B cell (primary cell): ENCODE measurements around the gene ILDR1. TPM values are rescaled to one million over a fixed set of nuclear protein-coding genes. Genes with fewer than 3 reads are reported as not detected.
"Not testable (repeated sequence)": the region's sequence is repeated elsewhere in the genome, so short reads cannot be mapped to it uniquely, and the experiment has no call there.

Experiments used
- ATAC-seq: fragments of 200-7000 bp; cut with Tn5 transposase; one replicate; pipeline ENCODE4 v1.10.0; 2021; ENCODE audit warnings: low read depth, mild to moderate bottlenecking, moderate number of reproducible peaks, moderate library complexity
- CTCF ChIA-PET: fragments of 350-600 bp; sonication (Branson Sonifier 250); formaldehyde crosslinking; loops from one replicate; lab custom pipeline; 2021; ENCODE audit warnings: antibody characterized with exemption, inconsistent platforms; lab: Charles Lee
- POLR2A ChIA-PET: fragments of 350-600 bp; sonication (Branson Sonifier 250); formaldehyde crosslinking; loops from one replicate; lab custom pipeline; 2021; ENCODE audit warnings: antibody characterized with exemption; lab: Charles Lee
- DNase-seq: peaks from one replicate; pipeline ENCODE4 v3.0.0; 2013
- H2AFZ ChIP-seq: 2 replicates; pipeline ENCODE4 v1.6.1; 2012; ENCODE audit warnings: mild to moderate bottlenecking, low read depth, low read length; ENCODE audit not compliant: insufficient read depth, poor library complexity, severe bottlenecking
- H3K27ac ChIP-seq, 2 donors: 1 replicate in 1 of 2; 2 replicates in 1 of 2; pipeline ENCODE4 v1.5.1; 2012 to 2013; ENCODE audit warnings: low read length in 2 of 2, mild to moderate bottlenecking in 2 of 2, moderate library complexity in 1 of 2
- H3K27me3 ChIP-seq, 4 experiments: fragments of 200-600 bp in 1 of 4; sonication (generic) in 1 of 4; replicated peaks in 1 of 4; 1 replicate in 2 of 4; 2 replicates in 2 of 4; pipeline versions ENCODE4 v1.6.1 to v1.7.0; 2013 to 2016; ENCODE audit warnings: low read length in 3 of 4, mild to moderate bottlenecking in 2 of 4, mixed read lengths in 1 of 4, moderate library complexity in 1 of 4; ENCODE audit not compliant: insufficient read depth in 4 of 4, control insufficient read depth in 3 of 4; ENCODE audit errors: control extremely low read depth in 1 of 4
- H3K36me3 ChIP-seq, 2 experiments: replicated peaks in 1 of 2; 1 replicate in 1 of 2; 2 replicates in 1 of 2; pipeline versions ENCODE4 v1.6.1 to v1.7.1; 2013; ENCODE audit warnings: low read length in 1 of 2; ENCODE audit not compliant: insufficient read depth in 2 of 2, control insufficient read depth in 1 of 2; ENCODE audit errors: control extremely low read depth in 1 of 2, extremely low read depth in 1 of 2
- H3K4me1 ChIP-seq, 2 donors: fragments of 200-600 bp in 1 of 2; sonication (generic) in 1 of 2; 1 replicate in 1 of 2; 2 replicates in 1 of 2; pipeline versions ENCODE4 v1.5.1 to v1.6.1; 2013 to 2017; ENCODE audit warnings: low read length in 2 of 2; ENCODE audit not compliant: control insufficient read depth in 2 of 2, insufficient read depth in 2 of 2
- H3K4me2 ChIP-seq: replicated peaks from 2 replicates; pipeline ENCODE3; 2012; ENCODE audit warnings: mild to moderate bottlenecking, low read depth, low read length; ENCODE audit not compliant: poor library complexity, severe bottlenecking
- H3K4me3 ChIP-seq, 5 experiments: fragments of 200-600 bp in 1 of 5; sonication (generic) in 1 of 5; 1 replicate in 3 of 5; 2 replicates in 2 of 5; pipeline versions ENCODE4 v1.5.1 to v1.7.0; 2011 to 2016; ENCODE audit warnings: low read length in 4 of 5, mild to moderate bottlenecking in 4 of 5, low read depth in 2 of 5, control low read depth in 1 of 5, moderate library complexity in 1 of 5; ENCODE audit not compliant: insufficient read depth in 1 of 5; ENCODE audit errors: control extremely low read depth in 1 of 5, extremely low read depth in 1 of 5
- H3K79me2 ChIP-seq: fragments of 200-600 bp; sonication (generic); one replicate; pipeline ENCODE4 v1.6.0; 2016; ENCODE audit warnings: low read length; ENCODE audit not compliant: control insufficient read depth, insufficient read depth
- H3K9ac ChIP-seq: fragments of 200-600 bp; sonication (generic); 2 replicates; pipeline ENCODE4 v1.6.1; 2017; ENCODE audit warnings: mild to moderate bottlenecking, low read length, moderate library complexity
- H3K9me3 ChIP-seq, 3 donors: one replicate each; pipeline versions ENCODE4 v1.6.1 to v1.7.1; 2013; ENCODE audit warnings: low read length in 2 of 3; ENCODE audit not compliant: control insufficient read depth in 2 of 3, insufficient read depth in 1 of 3; ENCODE audit errors: control extremely low read depth in 1 of 3
- H4K20me1 ChIP-seq: 2 replicates; pipeline ENCODE4 v1.6.0; 2012; ENCODE audit warnings: mild to moderate bottlenecking, low read length; ENCODE audit not compliant: insufficient read depth, control insufficient read depth, poor library complexity, severe bottlenecking
- H3K27ac Mint-ChIP-seq: one replicate; pipeline ENCODE4 v1.8.0; 2021; ENCODE audit warnings: mixed read lengths
- H3K27me3 Mint-ChIP-seq: one replicate; pipeline ENCODE4 v1.8.0; 2021; ENCODE audit warnings: mixed read lengths
- H3K4me1 Mint-ChIP-seq: one replicate; pipeline ENCODE4 v1.8.0; 2021; ENCODE audit warnings: mixed read lengths
- H3K4me3 Mint-ChIP-seq: one replicate; pipeline ENCODE4 v1.8.0; 2021; ENCODE audit warnings: mixed read lengths
- H3K9me3 Mint-ChIP-seq: one replicate; pipeline ENCODE4 v1.8.0; 2022; ENCODE audit warnings: mixed read lengths; ENCODE audit not compliant: insufficient read depth
- EZH2 ChIP-seq: IDR thresholded peaks from 2 replicates; pipeline ENCODE4 v1.6.1; 2012; ENCODE audit warnings: borderline replicate concordance, low read depth, mild to moderate bottlenecking, moderate library complexity, low read length; ENCODE audit not compliant: insufficient read depth, poor library complexity, severe bottlenecking
- whole genome bisulfite sequencing: methylation state at CpG from one replicate; pipeline ENCODE4 v1.1.5; 2013; ENCODE audit warnings: missing lambda C conversion rate; ENCODE audit not compliant: insufficient coverage; 5-methylcytosine and 5-hydroxymethylcytosine counted together
- intact Hi-C: fragments of 100-400 bp; cut with micrococcal nuclease; formaldehyde crosslinking; loops from one replicate; pipeline ENCODE4 v1.10.0; 2022
- polyA plus RNA-seq: library from polyadenylated mRNA; depleted of rRNA; stranded (reverse); fragments of >200 nt; gene quantifications from 2 replicates; pipeline ENCODE4 v1.2.3, GENCODE V29; 2012
- small RNA-seq: library from RNA; depleted of rRNA; stranded (forward); fragments of <200 nt; gene quantifications from one replicate; pipeline ENCODE3, GENCODE V24; 2012; ENCODE audit warnings: low replicate concordance, low read depth; ENCODE audit not compliant: insufficient read length
- total RNA-seq, 2 donors: library from RNA; stranded (reverse); fragments of 120-200 nt in 1 of 2; gene quantifications; 1 replicate in 1 of 2; 2 replicates in 1 of 2; pipeline versions ENCODE4 v1.2.3 to v1.2.4, GENCODE V29; 2013 to 2022
- TF ChIP-seq, protein P1 (sequence below): fragments of 200-600 bp; IDR thresholded peaks from one replicate; pipeline ENCODE4 v1.8.0; 2022; ENCODE audit warnings: antibody characterized with exemption, mild to moderate bottlenecking

Gene ILDR1
- total and polyA plus RNA-seq, 2 donors (not counting 1 experiment from before 2014, with no cell fraction given), result 1.9 to 4.7 TPM

DNA sequence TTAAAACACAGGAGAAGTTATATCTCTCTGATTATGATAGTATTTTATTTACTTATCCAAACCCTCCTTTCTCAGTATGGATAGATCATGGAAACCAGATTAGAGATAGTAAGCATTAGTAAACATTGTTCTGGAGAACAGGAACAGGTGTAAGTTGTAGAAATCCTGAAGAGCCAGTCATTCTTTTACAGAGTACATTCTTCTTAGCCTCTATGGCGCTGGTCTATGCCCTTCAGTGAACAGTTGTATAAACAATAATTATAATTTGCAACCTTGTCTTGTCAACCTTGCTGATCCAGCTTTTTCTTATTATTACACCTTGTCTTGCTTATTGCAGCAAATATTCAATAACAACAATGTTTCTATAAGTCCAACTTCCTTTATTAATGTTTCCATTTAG lies 80.5 kb downstream of the ILDR1 start:
- no peak for DNase-seq
- Histone ChIP-seq H3K79me2 (no peaks in the 10 kb centered on the region), H3K9ac (no peak overlapping the region), H3K4me1 (no peaks in the 10 kb centered on the region), H4K20me1 (no peaks in the 10 kb centered on the region), H3K27ac (no peak overlapping the region), H2AFZ (no peak overlapping the region), H3K4me3 (no peak overlapping the region), H3K4me2 (no peak overlapping the region), H3K9me3 (no peaks in the 10 kb centered on the region), H3K36me3 (peaks cover 18 to 54% of the 10 kb centered on the region in 2 experiments), H3K27me3 (no peaks in the 10 kb centered on the region)
- Mint-ChIP-seq H3K4me3 (no peak overlapping the region), H3K27ac (no peak overlapping the region), H3K4me1 (no peaks in the 10 kb centered on the region), H3K27me3 (no peaks in the 10 kb centered on the region), H3K9me3 (no peaks in the 10 kb centered on the region)
- TF ChIP-seq EZH2, result no peak
- TF ChIP-seq, protein P1, sequence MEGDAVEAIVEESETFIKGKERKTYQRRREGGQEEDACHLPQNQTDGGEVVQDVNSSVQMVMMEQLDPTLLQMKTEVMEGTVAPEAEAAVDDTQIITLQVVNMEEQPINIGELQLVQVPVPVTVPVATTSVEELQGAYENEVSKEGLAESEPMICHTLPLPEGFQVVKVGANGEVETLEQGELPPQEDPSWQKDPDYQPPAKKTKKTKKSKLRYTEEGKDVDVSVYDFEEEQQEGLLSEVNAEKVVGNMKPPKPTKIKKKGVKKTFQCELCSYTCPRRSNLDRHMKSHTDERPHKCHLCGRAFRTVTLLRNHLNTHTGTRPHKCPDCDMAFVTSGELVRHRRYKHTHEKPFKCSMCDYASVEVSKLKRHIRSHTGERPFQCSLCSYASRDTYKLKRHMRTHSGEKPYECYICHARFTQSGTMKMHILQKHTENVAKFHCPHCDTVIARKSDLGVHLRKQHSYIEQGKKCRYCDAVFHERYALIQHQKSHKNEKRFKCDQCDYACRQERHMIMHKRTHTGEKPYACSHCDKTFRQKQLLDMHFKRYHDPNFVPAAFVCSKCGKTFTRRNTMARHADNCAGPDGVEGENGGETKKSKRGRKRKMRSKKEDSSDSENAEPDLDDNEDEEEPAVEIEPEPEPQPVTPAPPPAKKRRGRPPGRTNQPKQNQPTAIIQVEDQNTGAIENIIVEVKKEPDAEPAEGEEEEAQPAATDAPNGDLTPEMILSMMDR, result no peak
- no peak for ATAC-seq
- no CpG with 5 or more reads among the region's 1 CpG for WGBS
- intact Hi-C loops, result no loop called here
- POLR2A ChIA-PET, result no interaction called here
- CTCF ChIA-PET, result no interaction called here

- H3K27me3 Mint-ChIP-seq, intact Hi-C loops, H3K4me2 ChIP-seq, DNase-seq, H3K9me3 ChIP-seq, H4K20me1 ChIP-seq, POLR2A ChIA-PET, H3K27ac Mint-ChIP-seq, H3K4me1 Mint-ChIP-seq, H3K9me3 Mint-ChIP-seq, H3K4me1 ChIP-seq, H3K4me3 Mint-ChIP-seq, H3K27ac ChIP-seq, H3K9ac ChIP-seq, CTCF ChIA-PET, H3K4me3 ChIP-seq, H3K79me2 ChIP-seq, H3K27me3 ChIP-seq, H2AFZ ChIP-seq, ATAC-seq: not testable (repeated sequence)
- WGBS, result 97% methylated on average over 25 of the region's 29 CpGs
- H3K36me3 ChIP-seq, result peaks cover 12 to 43% of the 10 kb centered on the region in 2 experiments
These were observed 83.7 kb downstream of the ILDR1 start for GRCh38 chr3:121938141-121938855.

Small RNAs within 50 kb of the gene (small RNA-seq; reads per million reads assigned to genes)
- gene RF00019, result not detected

Other genes starting within 250 kb of the ILDR1 start
- gene IQCB1, start 187.2 kb downstream of the ILDR1 start, total RNA-seq, result 54.6 and 56.5 TPM in 2 replicates
- 32.0 and 43.5 TPM in 2 replicates for gene IQCB1, start 187.2 kb downstream of the ILDR1 start, polyA plus RNA-seq
- 31.1 and 35.0 TPM in 2 replicates for gene EAF2, start 187.0 kb downstream of the ILDR1 start, total RNA-seq
- 161 and 221 TPM in 2 replicates for gene EAF2, start 187.0 kb downstream of the ILDR1 start, polyA plus RNA-seq
- gene SLC15A2, start 127.8 kb downstream of the ILDR1 start, total RNA-seq, result 13.1 and 14.4 TPM in 2 replicates
- gene SLC15A2, start 127.8 kb downstream of the ILDR1 start, polyA plus RNA-seq, result 16.9 and 18.2 TPM in 2 replicates
- 31.5 and 37.6 TPM in 2 replicates for gene CD86, start 33.1 kb upstream of the ILDR1 start, total RNA-seq
- 6.9 and 38.2 TPM in 2 replicates for gene CD86, start 33.1 kb upstream of the ILDR1 start, polyA plus RNA-seq
- not detected in 2 replicates for gene CASR, start 161.4 kb upstream of the ILDR1 start, total RNA-seq
- gene CASR, start 161.4 kb upstream of the ILDR1 start, polyA plus RNA-seq, result not detected in 2 replicates